IMR-90 (cell line): ENCODE results near the gene SS18L1. TPM values are rescaled to one million over a fixed set of nuclear protein-coding genes. Genes with fewer than 3 reads are reported as not detected.

Experiments
- ATAC-seq: fragments of 200-7000 bp; cut with Tn5 transposase; 2 replicates; pipeline ENCODE4 v1.9.1; 2020; ENCODE audit warnings: low read depth, mild to moderate bottlenecking, moderate library complexity
- BruUV-seq: library from RNA; stranded (reverse); fragments of 400-500 nt; replicated peaks from 2 replicates; lab custom pipeline; 2021; lab: Mats Ljungman, UMichigan
- CTCF ChIA-PET: fragments of 300-600 bp; formaldehyde crosslinking; extraction: SDS; loops from one replicate; lab custom pipeline; 2021; ENCODE audit warnings: antibody characterized with exemption; lab: Yijun Ruan, JAX
- POLR2A ChIA-PET: fragments of 300-600 bp; sonication (Branson Sonifier 250); formaldehyde crosslinking; loops from one replicate; lab custom pipeline; 2022; ENCODE audit warnings: antibody characterized with exemption; ENCODE audit not compliant: unreplicated experiment; lab: Charles Lee
- DNase-seq: peaks from one replicate; pipeline ENCODE4 v3.0.0; 2013
- H2AFZ ChIP-seq: replicated peaks from 2 replicates; pipeline ENCODE3; 2013; ENCODE audit warnings: low read length, mild to moderate bottlenecking; ENCODE audit not compliant: poor library complexity
- H2AK5ac ChIP-seq: 2 replicates; pipeline ENCODE4 v1.6.1; 2013; ENCODE audit warnings: low read depth, low read length, inconsistent platforms
- H2AK9ac ChIP-seq: replicated peaks from 2 replicates; pipeline ENCODE3; 2013; ENCODE audit warnings: mild to moderate bottlenecking, low read depth, low read length, moderate library complexity; ENCODE audit not compliant: poor library complexity
- H2BK120ac ChIP-seq: 2 replicates; pipeline ENCODE4 v1.6.1; 2013; ENCODE audit warnings: low read depth, low read length, inconsistent platforms
- H2BK15ac ChIP-seq: 3 replicates; pipeline ENCODE4 v1.6.1; 2013; ENCODE audit warnings: low read depth, low read length, inconsistent platforms
- H2BK20ac ChIP-seq: 2 replicates; pipeline ENCODE4 v1.6.1; 2013; ENCODE audit warnings: low read depth, mild to moderate bottlenecking, inconsistent platforms, low read length, moderate library complexity
- H2BK5ac ChIP-seq: 2 replicates; pipeline ENCODE4 v1.6.1; 2013; ENCODE audit warnings: mild to moderate bottlenecking, low read depth, low read length, inconsistent platforms; ENCODE audit not compliant: poor library complexity, severe bottlenecking
- H3K14ac ChIP-seq: replicated peaks from 2 replicates; pipeline ENCODE4 v1.6.1; 2013; ENCODE audit warnings: low read depth, low read length, inconsistent platforms
- H3K18ac ChIP-seq: 2 replicates; pipeline ENCODE4 v1.6.1; 2013; ENCODE audit warnings: low read depth, low read length, control low read depth
- H3K23ac ChIP-seq: 2 replicates; pipeline ENCODE4 v1.6.1; 2013; ENCODE audit warnings: low read depth, low read length, inconsistent platforms
- H3K27ac ChIP-seq: 2 replicates; pipeline ENCODE4 v1.5.1; 2013; ENCODE audit warnings: mild to moderate bottlenecking, control low read depth, low read length; ENCODE audit not compliant: insufficient read depth
- H3K27me3 ChIP-seq: 2 replicates; pipeline ENCODE4 v1.6.1; 2013; ENCODE audit warnings: low read length; ENCODE audit not compliant: control insufficient read depth, insufficient read depth
- H3K36me3 ChIP-seq: 2 replicates; pipeline ENCODE4 v1.6.1; 2013; ENCODE audit warnings: low read length, mixed read lengths; ENCODE audit not compliant: control insufficient read depth, insufficient read depth
- H3K4ac ChIP-seq: 2 replicates; pipeline ENCODE4 v1.6.1; 2013; ENCODE audit warnings: low read depth, low read length, inconsistent platforms
- H3K4me1 ChIP-seq: 2 replicates; pipeline ENCODE4 v1.6.1; 2013; ENCODE audit warnings: low read length, mixed read lengths; ENCODE audit not compliant: control insufficient read depth, insufficient read depth
- H3K4me2 ChIP-seq: 2 replicates; pipeline ENCODE4 v1.6.1; 2013; ENCODE audit warnings: low read depth, mild to moderate bottlenecking, control low read depth, low read length, moderate library complexity
- H3K4me3 ChIP-seq: 2 replicates; pipeline ENCODE4 v1.5.1; 2013; ENCODE audit warnings: low read depth, mild to moderate bottlenecking, control low read depth, low read length, moderate library complexity; ENCODE audit not compliant: insufficient read depth
- H3K56ac ChIP-seq: 2 replicates; pipeline ENCODE4 v1.6.1; 2013; ENCODE audit warnings: low read length, inconsistent platforms; ENCODE audit not compliant: insufficient read depth; ENCODE audit errors: extremely low read depth
- H3K79me1 ChIP-seq, 2 experiments: 2 replicates each; pipeline ENCODE4 v1.6.1; 2013; ENCODE audit warnings: low read length in 2 of 2, inconsistent platforms in 1 of 2, low read depth in 1 of 2
- H3K9ac ChIP-seq: 2 replicates; pipeline ENCODE4 v1.6.1; 2013; ENCODE audit warnings: low read depth, low read length, control low read depth
- H3K9me1 ChIP-seq: 2 replicates; pipeline ENCODE4 v1.6.1; 2013; ENCODE audit warnings: low read length, inconsistent platforms; ENCODE audit not compliant: insufficient read depth
- H3K9me3 ChIP-seq: 2 replicates; pipeline ENCODE4 v1.6.1; 2013; ENCODE audit warnings: low read length; ENCODE audit not compliant: control insufficient read depth, insufficient read depth
- H4K20me1 ChIP-seq: 2 replicates; pipeline ENCODE4 v1.6.1; 2013; ENCODE audit warnings: low read length, inconsistent platforms; ENCODE audit not compliant: insufficient read depth
- H4K5ac ChIP-seq: 2 replicates; pipeline ENCODE4 v1.6.1; 2013; ENCODE audit warnings: mild to moderate bottlenecking, low read depth, low read length, control low read depth
- H4K8ac ChIP-seq, 2 experiments: 2 replicates each; pipeline ENCODE4 v1.6.1; 2013; ENCODE audit warnings: low read depth in 2 of 2, low read length in 2 of 2, control low read depth in 1 of 2, inconsistent platforms in 1 of 2
- H4K91ac ChIP-seq: 2 replicates; pipeline ENCODE4 v1.6.1; 2013; ENCODE audit warnings: low read depth, low read length, inconsistent platforms; ENCODE audit not compliant: insufficient read depth
- BHLHE40 ChIP-seq: fragments of 150-350 bp; IDR thresholded peaks from 2 replicates; pipeline ENCODE4 v1.6.1; 2016; ENCODE audit warnings: mild to moderate bottlenecking, low read depth, low read length
- CEBPB ChIP-seq: IDR thresholded peaks from 2 replicates; pipeline ENCODE4 v1.6.1; 2012; ENCODE audit warnings: low read depth, low read length, improper control_type of control experiment
- CHD1 ChIP-seq: IDR thresholded peaks from 2 replicates; pipeline ENCODE4 v1.6.1; 2012; ENCODE audit warnings: low read depth, low read length, improper control_type of control experiment
- FOS ChIP-seq: fragments of 150-350 bp; IDR thresholded peaks from 2 replicates; pipeline ENCODE4 v1.6.1; 2016; ENCODE audit warnings: low read depth, low read length
- MXI1 ChIP-seq: IDR thresholded peaks from 2 replicates; pipeline ENCODE4 v1.6.1; 2012; ENCODE audit warnings: low read depth, mild to moderate bottlenecking, low read length, moderate library complexity, borderline replicate concordance
- POLR2A ChIP-seq: IDR thresholded peaks from 2 replicates; pipeline ENCODE4 v1.6.1; 2012; ENCODE audit warnings: mild to moderate bottlenecking, low read depth, low read length
- RAD21 ChIP-seq: IDR thresholded peaks from 2 replicates; pipeline ENCODE4 v1.6.1; 2012; ENCODE audit warnings: low read length, improper control_type of control experiment
- RCOR1 ChIP-seq: IDR thresholded peaks from 2 replicates; pipeline ENCODE4 v1.6.1; 2012; ENCODE audit warnings: mild to moderate bottlenecking, low read length, improper control_type of control experiment; ENCODE audit not compliant: insufficient replicate concordance
- RFX5 ChIP-seq: IDR thresholded peaks from 2 replicates; pipeline ENCODE4 v1.8.0; 2012; ENCODE audit warnings: low read depth, mild to moderate bottlenecking, low read length, moderate library complexity
- SMC3 ChIP-seq: fragments of 150-350 bp; IDR thresholded peaks from 2 replicates; pipeline ENCODE4 v1.6.1; 2016; ENCODE audit warnings: low read depth, mild to moderate bottlenecking, antibody characterized with exemption, low read length, moderate library complexity
- USF2 ChIP-seq: fragments of 150-350 bp; IDR thresholded peaks from 2 replicates; pipeline ENCODE4 v1.6.1; 2017; ENCODE audit warnings: mild to moderate bottlenecking, antibody characterized with exemption, low read length, low read depth
- WGBS, 2 experiments: methylation state at CpG; one replicate each; pipeline versions ENCODE4 v1.1.5 to v1.1.7; 2013; ENCODE audit warnings: missing lambda C conversion rate in 2 of 2; ENCODE audit not compliant: insufficient read length in 1 of 2; ENCODE audit errors: extremely low coverage in 2 of 2; 5-methylcytosine and 5-hydroxymethylcytosine counted together
- dilution Hi-C: fragments of 300-500 bp; cut with HindIII; formaldehyde crosslinking; loops from one replicate; pipeline ENCODE4 v1.14.3; 2018; ENCODE audit warnings: low sequenced_read_pairs; ENCODE audit not compliant: unreplicated experiment
- in situ Hi-C: fragments of 300-500 bp; cut with MboI; formaldehyde crosslinking; loops from 3 replicates; pipeline ENCODE4 v1.14.3; 2019; ENCODE audit warnings: low sequenced_read_pairs, inconsistent platforms, mixed read lengths
- intact Hi-C: fragments of 100-400 bp; cut with micrococcal nuclease; formaldehyde crosslinking; loops from 2 replicates; pipeline ENCODE4 v1.10.0; 2022
- polyA plus RNA-seq, 3 experiments: library from polyadenylated mRNA; depleted of rRNA; stranded (reverse); fragments of >200 nt; gene quantifications; 2 replicates each; pipeline ENCODE4 v1.2.3, GENCODE V29; 2012; ENCODE audit warnings: low replicate concordance in 1 of 3
- total RNA-seq: library from RNA; depleted of rRNA; stranded (reverse); fragments of >200 nt; gene quantifications from 2 replicates; pipeline ENCODE4 v1.2.3, GENCODE V29; 2012
- TF ChIP-seq, protein P1 (sequence below): fragments of 150-350 bp; IDR thresholded peaks from 2 replicates; pipeline ENCODE4 v1.6.1; 2016; ENCODE audit warnings: low read depth, mild to moderate bottlenecking, low read length, moderate library complexity, borderline replicate concordance
- TF ChIP-seq, protein P2 (sequence below): conservative IDR thresholded peaks from 2 replicates; pipeline ENCODE4 v1.5.1; 2012; ENCODE audit warnings: mild to moderate bottlenecking, low read depth, low read length, improper control_type of control experiment

The SS18L1 gene
- total and polyA plus RNA-seq, 2 of the 4 experiments (the other 2 are of a cell fraction) = 8.1 to 12.2 TPM

GRCh38 chr20:62158541-62158940 lies 15.0 kb downstream of the SS18L1 start:
- Histone ChIP-seq H3K4ac (no peak overlapping the region), H4K20me1 (peaks cover 65% of the 10 kb centered on the region), H3K4me1 (peaks cover 7% of the 10 kb centered on the region), H3K9ac (no peak overlapping the region), H3K27me3 (no peaks in the 10 kb centered on the region), H2AK9ac (no peak overlapping the region), H3K79me1 (peaks cover 9 to 70% of the 10 kb centered on the region in 2 experiments), H2BK20ac (no peak overlapping the region), H4K91ac (no peak overlapping the region), H3K14ac (no peak overlapping the region), H3K9me3 (no peaks in the 10 kb centered on the region), H4K8ac (no peak overlapping the region), H2BK5ac (no peak overlapping the region), H3K4me2 (no peak overlapping the region), H2BK120ac (no peak overlapping the region), H2AK5ac (no peak overlapping the region), H3K9me1 (peaks cover 16% of the 10 kb centered on the region; the same call in 1 of the 2 replicates), H3K23ac (no peak overlapping the region), H3K18ac (no peak overlapping the region), H4K5ac (no peak overlapping the region), H3K36me3 (peaks cover 31% of the 10 kb centered on the region), H3K56ac (no peak overlapping the region), H2BK15ac (no peak overlapping the region), H2AFZ (no peak overlapping the region), H3K27ac (no peak overlapping the region), H3K4me3 (no peak overlapping the region)
- ATAC-seq = no peak
- in situ Hi-C loops (no loop called here), intact Hi-C loops (no loop called here), dilution Hi-C loops (no loop called here)
- TF ChIP-seq USF2 (no peak), FOS (no peak), SMC3 (no peak), RCOR1 (no peak), POLR2A (no peak), CHD1 (no peak), RFX5 (no peak), MXI1 (no peak), CEBPB (no peak), BHLHE40 (no peak), RAD21 (no peak)
- TF ChIP-seq, protein P1, sequence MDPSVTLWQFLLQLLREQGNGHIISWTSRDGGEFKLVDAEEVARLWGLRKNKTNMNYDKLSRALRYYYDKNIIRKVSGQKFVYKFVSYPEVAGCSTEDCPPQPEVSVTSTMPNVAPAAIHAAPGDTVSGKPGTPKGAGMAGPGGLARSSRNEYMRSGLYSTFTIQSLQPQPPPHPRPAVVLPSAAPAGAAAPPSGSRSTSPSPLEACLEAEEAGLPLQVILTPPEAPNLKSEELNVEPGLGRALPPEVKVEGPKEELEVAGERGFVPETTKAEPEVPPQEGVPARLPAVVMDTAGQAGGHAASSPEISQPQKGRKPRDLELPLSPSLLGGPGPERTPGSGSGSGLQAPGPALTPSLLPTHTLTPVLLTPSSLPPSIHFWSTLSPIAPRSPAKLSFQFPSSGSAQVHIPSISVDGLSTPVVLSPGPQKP = no peak
- TF ChIP-seq, protein P2, sequence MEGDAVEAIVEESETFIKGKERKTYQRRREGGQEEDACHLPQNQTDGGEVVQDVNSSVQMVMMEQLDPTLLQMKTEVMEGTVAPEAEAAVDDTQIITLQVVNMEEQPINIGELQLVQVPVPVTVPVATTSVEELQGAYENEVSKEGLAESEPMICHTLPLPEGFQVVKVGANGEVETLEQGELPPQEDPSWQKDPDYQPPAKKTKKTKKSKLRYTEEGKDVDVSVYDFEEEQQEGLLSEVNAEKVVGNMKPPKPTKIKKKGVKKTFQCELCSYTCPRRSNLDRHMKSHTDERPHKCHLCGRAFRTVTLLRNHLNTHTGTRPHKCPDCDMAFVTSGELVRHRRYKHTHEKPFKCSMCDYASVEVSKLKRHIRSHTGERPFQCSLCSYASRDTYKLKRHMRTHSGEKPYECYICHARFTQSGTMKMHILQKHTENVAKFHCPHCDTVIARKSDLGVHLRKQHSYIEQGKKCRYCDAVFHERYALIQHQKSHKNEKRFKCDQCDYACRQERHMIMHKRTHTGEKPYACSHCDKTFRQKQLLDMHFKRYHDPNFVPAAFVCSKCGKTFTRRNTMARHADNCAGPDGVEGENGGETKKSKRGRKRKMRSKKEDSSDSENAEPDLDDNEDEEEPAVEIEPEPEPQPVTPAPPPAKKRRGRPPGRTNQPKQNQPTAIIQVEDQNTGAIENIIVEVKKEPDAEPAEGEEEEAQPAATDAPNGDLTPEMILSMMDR = no peak
- POLR2A ChIA-PET = no interaction called here
- DNase-seq = no peak
- 98% methylated on average over 21 of the region's 22 CpGs; no CpG with 5 or more reads in 1 of the 2 experiments for WGBS, 2 experiments
- BruUV-seq = no TSS peak
- CTCF ChIA-PET = no interaction called here
